SH-SY5Y (cell line): ENCODE measurements around the gene RGS11.

Experiments used
- GATA2 ChIP-seq: IDR thresholded peaks from 2 replicates; pipeline ENCODE4 v1.6.1; 2011; ENCODE audit warnings: mild to moderate bottlenecking, low read depth, low read length
- GATA3 ChIP-seq: IDR thresholded peaks from 2 replicates; pipeline ENCODE4 v1.6.1; 2011; ENCODE audit warnings: low read depth, mild to moderate bottlenecking, low read length, moderate library complexity

DNA sequence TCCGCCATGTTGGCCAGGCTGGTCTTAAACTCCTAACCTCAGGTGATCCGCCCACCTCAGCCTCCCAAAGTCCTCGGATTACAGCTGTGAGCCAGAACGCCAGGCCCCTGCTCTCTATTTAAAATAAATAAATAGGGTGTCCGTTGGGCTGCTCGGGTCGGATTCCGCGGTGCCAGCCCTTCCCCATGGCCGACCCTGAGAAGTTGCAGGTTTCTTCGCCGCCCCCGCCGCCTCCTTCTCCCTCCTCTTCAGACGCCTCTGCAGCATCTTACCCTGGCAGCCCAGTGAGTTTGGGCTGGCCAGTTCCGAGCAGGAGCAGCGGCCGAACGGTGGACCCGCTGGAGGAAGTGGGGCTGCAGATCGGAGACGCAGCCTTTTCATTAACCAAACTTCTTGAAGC, 44.8 kb downstream of the RGS11 start:
- TF ChIP-seq GATA2 (no peak), GATA3 (no peak)
